HepG2 (cell line): ENCODE data around the gene WDR27. TPM values are rescaled to one million over a fixed set of nuclear protein-coding genes. Genes with fewer than 3 reads are reported as not detected.
A peak's percentile ranks its signal among the peaks of the same experiment; 100 is the strongest.

Experiments
- ARNT2 ChIP-seq: sonication (generic); formaldehyde crosslinking; IDR thresholded peaks from 2 replicates; pipeline ENCODE4 v1.8.0; 2022; ENCODE audit warnings: mild to moderate bottlenecking, low read depth, missing genetic modification reagents, moderate library complexity
- ATF2 ChIP-seq: sonication (generic); formaldehyde crosslinking; IDR thresholded peaks from 2 replicates; pipeline ENCODE4 v1.4.0; 2020; ENCODE audit warnings: missing genetic modification reagents
- ATM ChIP-seq: fragments of 450-650 bp; IDR thresholded peaks from 2 replicates; pipeline ENCODE4 v1.7.1; 2017; ENCODE audit warnings: mild to moderate bottlenecking, borderline replicate concordance
- E2F1 ChIP-seq: sonication (generic); formaldehyde crosslinking; IDR thresholded peaks from 2 replicates; pipeline ENCODE4 v1.5.0; 2020; ENCODE audit warnings: missing genetic modification reagents
- GLMP ChIP-seq: sonication (generic); formaldehyde crosslinking; IDR thresholded peaks from 2 replicates; pipeline ENCODE4 v1.9.0; 2021; ENCODE audit warnings: missing genetic modification reagents, mild to moderate bottlenecking, borderline replicate concordance
- KLF16 ChIP-seq, 2 experiments: sonication (generic) in 1 of 2; formaldehyde crosslinking in 1 of 2; IDR thresholded peaks; 2 replicates each; pipeline versions ENCODE4 v1.6.1 to v1.8.0; 2016 to 2023; ENCODE audit warnings: missing genetic modification reagents in 2 of 2, missing compliant biosample characterization in 1 of 2
- MED13 ChIP-seq: sonication (generic); formaldehyde crosslinking; IDR thresholded peaks from 2 replicates; pipeline ENCODE4 v1.5.0; 2020; ENCODE audit warnings: missing genetic modification reagents
- PBX3 ChIP-seq: sonication (generic); formaldehyde crosslinking; IDR thresholded peaks from 2 replicates; pipeline ENCODE4 v1.8.1; 2023; ENCODE audit warnings: missing genetic modification reagents, inconsistent platforms, borderline replicate concordance
- TBX2 ChIP-seq: sonication (generic); formaldehyde crosslinking; IDR thresholded peaks from 2 replicates; pipeline ENCODE4 v1.5.0; 2020; ENCODE audit warnings: missing genetic modification reagents, mild to moderate bottlenecking, borderline replicate concordance
- TCF12 ChIP-seq, 2 experiments: fragments of 450-650 bp in 1 of 2; sonication (generic) in 1 of 2; formaldehyde crosslinking in 1 of 2; IDR thresholded peaks; 2 replicates each; pipeline versions ENCODE4 v1.6.1 to v1.8.0; 2017 to 2022; ENCODE audit warnings: antibody characterized with exemption in 1 of 2, mild to moderate bottlenecking in 1 of 2, missing genetic modification reagents in 1 of 2, moderate library complexity in 1 of 2
- THYN1 ChIP-seq: sonication (generic); formaldehyde crosslinking; IDR thresholded peaks from 2 replicates; pipeline ENCODE4 v1.8.1; 2023; ENCODE audit warnings: low read depth, mild to moderate bottlenecking, moderate library complexity, missing genetic modification reagents, borderline replicate concordance
- TP53 ChIP-seq: sonication (generic); formaldehyde crosslinking; conservative IDR thresholded peaks from 2 replicates; pipeline ENCODE4 v1.4.0; 2020; ENCODE audit warnings: missing genetic modification reagents
- ZBTB39 ChIP-seq: sonication (generic); formaldehyde crosslinking; IDR thresholded peaks from 2 replicates; pipeline ENCODE4 v1.5.0; 2020; ENCODE audit warnings: missing genetic modification reagents
- ZFP36L1 ChIP-seq: sonication (generic); formaldehyde crosslinking; IDR thresholded peaks from 2 replicates; pipeline ENCODE4 v1.8.0; 2022; ENCODE audit warnings: mild to moderate bottlenecking, missing genetic modification reagents, moderate library complexity
- ZFP37 ChIP-seq: sonication (generic); formaldehyde crosslinking; IDR thresholded peaks from 2 replicates; pipeline ENCODE4 v1.4.0; 2020; ENCODE audit warnings: missing genetic modification reagents, borderline replicate concordance
- ZFP90 ChIP-seq: sonication (generic); formaldehyde crosslinking; IDR thresholded peaks from 2 replicates; pipeline ENCODE4 v1.8.0; 2022; ENCODE audit warnings: missing genetic modification reagents, mild to moderate bottlenecking, inconsistent platforms, borderline replicate concordance
- ZNF263 ChIP-seq: sonication (generic); formaldehyde crosslinking; IDR thresholded peaks from 2 replicates; pipeline ENCODE4 v1.4.0; 2020; ENCODE audit warnings: missing genetic modification reagents
- ZNF350 ChIP-seq: sonication (generic); formaldehyde crosslinking; IDR thresholded peaks from 2 replicates; pipeline ENCODE4 v1.4.0; 2020; ENCODE audit warnings: mild to moderate bottlenecking, low read depth, missing genetic modification reagents, borderline replicate concordance
- ZNF773 ChIP-seq: sonication (generic); formaldehyde crosslinking; IDR thresholded peaks from 2 replicates; pipeline ENCODE4 v1.4.0; 2020; ENCODE audit warnings: missing genetic modification reagents, borderline replicate concordance
- ZNF839 ChIP-seq: sonication (generic); formaldehyde crosslinking; IDR thresholded peaks from 2 replicates; pipeline ENCODE4 v1.4.0; 2020; ENCODE audit warnings: missing genetic modification reagents, mild to moderate bottlenecking, borderline replicate concordance
- ZSCAN9 ChIP-seq: IDR thresholded peaks from 2 replicates; pipeline ENCODE4 v1.6.1; 2016; ENCODE audit warnings: borderline replicate concordance
- polyA plus RNA-seq, 8 experiments: library from polyadenylated mRNA; depleted of rRNA in 3 of 8; stranded (reverse) in 7 of 8; unstranded in 1 of 8; fragments of >200 nt; fragmentation: Illumina TruSeq in 4 of 8; extraction: Trizol in 4 of 8; gene quantifications; 2 replicates each; pipeline versions ENCODE4 v1.2.1 to v1.2.3, GENCODE V29; 2011 to 2016; ENCODE audit warnings: low read depth in 4 of 8, missing spikeins in 1 of 8, mixed read lengths in 1 of 8; ENCODE audit not compliant: insufficient read depth in 1 of 8
- total RNA-seq, 5 experiments: library from RNA; depleted of rRNA; stranded (reverse); fragments of >200 nt; fragmentation: Illumina TruSeq; extraction: Trizol; gene quantifications; 2 replicates each; pipeline ENCODE4 v1.2.3, GENCODE V29; 2016; ENCODE audit warnings: low read depth in 1 of 5

Gene WDR27
- total and polyA plus RNA-seq, 2 of the 13 experiments (the other 11 are each of a cell fraction or from before 2014, with no cell fraction given), result 34.1 to 80.3 TPM

- TF ChIP-seq ZNF263 (CRISPR knock-in tag), result no peak
- TF ChIP-seq E2F1 (CRISPR knock-in tag), result peak; percentile 37; the same call in 1 of the 2 replicates
- TF ChIP-seq ATM, result no peak
- no peak; the same call in 1 of the 2 replicates for TF ChIP-seq PBX3 (CRISPR knock-in tag)
- TF ChIP-seq TP53 (CRISPR knock-in tag), result 0 out of 2 replicates have a peak, but pooled peaks have one; percentile 36
- no peak for TF ChIP-seq ZFP37 (CRISPR knock-in tag)
- TF ChIP-seq ZNF839 (CRISPR knock-in tag), result no peak
- no peak for TF ChIP-seq TCF12 (IDR thresholded peaks at IDR 0.05)
- TF ChIP-seq TCF12 (CRISPR knock-in tag; IDR thresholded peaks at IDR 0.05), result peak; percentile 93
- no peak for TF ChIP-seq TBX2 (CRISPR knock-in tag)
- peak; percentile 79 for TF ChIP-seq MED13
- TF ChIP-seq ZFP36L1, result no peak
- 0 out of 2 replicates have a peak, but pooled peaks have one; percentile 36 for TF ChIP-seq ZNF773 (CRISPR knock-in tag)
- TF ChIP-seq GLMP (CRISPR knock-in tag), result no peak
- TF ChIP-seq THYN1 (CRISPR knock-in tag), result no peak
- peak; percentile 87 for TF ChIP-seq ARNT2 (CRISPR knock-in tag)
- TF ChIP-seq ZFP90 (CRISPR knock-in tag), result no peak
- TF ChIP-seq ZBTB39 (CRISPR knock-in tag), result peak; percentile 83; the same call in 1 of the 2 replicates
- no peak for TF ChIP-seq ATF2 (CRISPR knock-in tag)
- TF ChIP-seq ZSCAN9 (CRISPR knock-in tag), result no peak
- peak in 1 of 2 experiments; percentile 34; a peak in 1 of 4 replicates for TF ChIP-seq KLF16 (CRISPR knock-in tag; IDR thresholded peaks at IDR 0.05)
- no peak for TF ChIP-seq ZNF350 (CRISPR knock-in tag)
Measured at GRCh38 chr6:169724494-169725124, 22.8 kb upstream of the WDR27 start, which contains the start of gene PHF10 (continued).
